Keratinocyte (primary cell): ENCODE data around the gene TMC1. TPM values are rescaled to one million over a fixed set of nuclear protein-coding genes. Genes with fewer than 3 reads are reported as not detected.

Experiments used
- DNase-seq: peaks from one replicate; pipeline ENCODE4 v3.0.0-alpha.2; 2011; ENCODE audit warnings: low read depth, missing footprints, low spot score
- FAIRE-seq: peaks from 2 replicates; lab custom pipeline; 2011; peaks lifted over from hg19 to GRCh38; lab: Jason Lieb, UNC
- H2AFZ ChIP-seq: 2 replicates; pipeline ENCODE4 v1.6.0; 2012; ENCODE audit warnings: low read length, control low read depth, inconsistent platforms; ENCODE audit not compliant: control insufficient read depth
- H3K27ac ChIP-seq: 2 replicates; pipeline ENCODE4 v1.5.1; 2011; ENCODE audit warnings: low read length; ENCODE audit not compliant: control insufficient read depth, insufficient read depth
- H3K27me3 ChIP-seq: 3 replicates; pipeline ENCODE4 v1.6.0; 2011; ENCODE audit warnings: low read length; ENCODE audit not compliant: control insufficient read depth, insufficient read depth; ENCODE audit errors: extremely low read depth
- H3K36me3 ChIP-seq, 2 experiments: 2 replicates in 1 of 2; 3 replicates in 1 of 2; pipeline ENCODE4 v1.5.1; 2011; ENCODE audit warnings: low read length in 2 of 2, mild to moderate bottlenecking in 1 of 2; ENCODE audit not compliant: control insufficient read depth in 2 of 2, insufficient read depth in 2 of 2; ENCODE audit errors: extremely low read depth in 1 of 2
- H3K4me1 ChIP-seq: 3 replicates; pipeline ENCODE4 v1.5.1; 2011; ENCODE audit warnings: low read length; ENCODE audit not compliant: control insufficient read depth, insufficient read depth; ENCODE audit errors: extremely low read depth
- H3K4me2 ChIP-seq: 3 replicates; pipeline ENCODE4 v1.6.0; 2011; ENCODE audit warnings: low read depth, low read length; ENCODE audit not compliant: control insufficient read depth, insufficient read depth; ENCODE audit errors: extremely low read depth
- H3K4me3 ChIP-seq, 3 experiments: fragments of 200-600 bp in 1 of 3; sonication (generic) in 1 of 3; 2 replicates in 2 of 3; 3 replicates in 1 of 3; pipeline ENCODE4 v1.5.1; 2011 to 2016; ENCODE audit warnings: low read length in 3 of 3, mild to moderate bottlenecking in 3 of 3, control low read depth in 2 of 3, inconsistent platforms in 1 of 3, low read depth in 1 of 3, mixed read lengths in 1 of 3, mixed run types in 1 of 3, moderate library complexity in 1 of 3; ENCODE audit not compliant: control insufficient read depth in 2 of 3, insufficient read depth in 2 of 3; ENCODE audit errors: extremely low read depth in 1 of 3
- H3K79me2 ChIP-seq: 2 replicates; pipeline ENCODE4 v1.6.0; 2012; ENCODE audit warnings: low read length; ENCODE audit not compliant: control insufficient read depth, insufficient read depth
- H3K9ac ChIP-seq: 3 replicates; pipeline ENCODE4 v1.6.0; 2011; ENCODE audit warnings: low read length; ENCODE audit not compliant: control insufficient read depth, insufficient read depth; ENCODE audit errors: extremely low read depth
- H3K9me1 ChIP-seq: 3 replicates; pipeline ENCODE4 v1.6.0; 2011; ENCODE audit warnings: low read length; ENCODE audit not compliant: control insufficient read depth, insufficient read depth; ENCODE audit errors: extremely low read depth
- H3K9me3 ChIP-seq: 2 replicates; pipeline ENCODE4 v1.5.1; 2012; ENCODE audit warnings: low read depth, low read length; ENCODE audit not compliant: control insufficient read depth
- H4K20me1 ChIP-seq: 3 replicates; pipeline ENCODE4 v1.6.0; 2011; ENCODE audit warnings: low read length; ENCODE audit not compliant: control insufficient read depth, insufficient read depth; ENCODE audit errors: extremely low read depth
- EZH2 ChIP-seq: IDR thresholded peaks from one replicate; pipeline ENCODE4 v1.6.1; 2012; ENCODE audit warnings: inconsistent platforms, mild to moderate bottlenecking, low read length, moderate library complexity
- dilution Hi-C: fragments of 300-500 bp; cut with MboI; formaldehyde crosslinking; loops from one replicate; pipeline ENCODE4 v1.7.0; 2020; ENCODE audit warnings: low sequenced_read_pairs; ENCODE audit not compliant: extremely low pct_ligation_motif_present
- polyA plus RNA-seq, 5 experiments: library from polyadenylated mRNA; depleted of rRNA in 3 of 5; stranded (reverse) in 3 of 5; stranded (forward) in 1 of 5; unstranded in 1 of 5; fragments of >200 nt; gene quantifications; 1 replicate in 1 of 5; 2 replicates in 3 of 5; 3 replicates in 1 of 5; pipeline versions ENCODE4 v1.2.1 to v1.2.3, GENCODE V29; 2011 to 2012; ENCODE audit warnings: missing spikeins in 2 of 5, low read depth in 1 of 5, low replicate concordance in 1 of 5
- TF ChIP-seq, protein P1 (sequence below), 3 experiments: IDR thresholded peaks in 1 of 3; conservative IDR thresholded peaks in 1 of 3; optimal IDR thresholded peaks in 1 of 3; 2 replicates in 2 of 3; 3 replicates in 1 of 3; pipeline versions ENCODE3 to v1.5.1; 2011; ENCODE audit warnings: low read length in 3 of 3, mild to moderate bottlenecking in 3 of 3, moderate library complexity in 2 of 3, control low read depth in 1 of 3, inconsistent platforms in 1 of 3; ENCODE audit not compliant: insufficient read depth in 2 of 3; ENCODE audit errors: extremely low read depth in 1 of 3

The TMC1 gene
- polyA plus RNA-seq, 1 donor (not counting 4 experiments of a cell fraction or from before 2014, with no cell fraction given), result 0.05 TPM

DNA sequence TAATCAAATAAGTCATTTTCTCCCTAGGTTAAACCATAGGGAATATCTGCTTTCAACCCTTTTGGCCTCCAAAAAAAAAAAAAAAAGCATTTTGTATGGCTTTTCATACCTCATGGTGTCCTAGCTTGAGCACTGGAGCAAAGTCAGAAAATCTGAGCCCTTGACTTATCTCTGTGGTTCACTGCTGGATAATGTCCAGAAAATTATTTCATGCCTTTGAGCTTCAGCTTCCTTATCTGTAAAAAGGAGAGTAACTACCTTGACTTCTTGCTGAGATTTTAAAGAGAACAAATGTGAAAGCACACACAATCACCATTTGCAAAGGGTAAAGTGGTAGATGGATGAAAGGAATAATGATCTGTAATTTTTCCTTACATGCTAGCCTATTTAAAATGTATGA, 265.5 kb downstream of the TMC1 start:
- Histone ChIP-seq H3K27ac (no peak overlapping the region), H3K9me1 (no peaks in the 10 kb centered on the region), H4K20me1 (no peaks in the 10 kb centered on the region), H3K36me3 (no peaks in the 10 kb centered on the region), H2AFZ (no peak overlapping the region), H3K9ac (no peak overlapping the region), H3K79me2 (no peaks in the 10 kb centered on the region), H3K4me1 (peaks cover 4% of the 10 kb centered on the region), H3K27me3 (no peaks in the 10 kb centered on the region), H3K4me2 (no peak overlapping the region), H3K4me3 (no peak overlapping the region), H3K9me3 (no peaks in the 10 kb centered on the region)
- DNase-seq (no peak), FAIRE-seq (no peak)
- dilution Hi-C loops, result no loop called here
- TF ChIP-seq EZH2, result no peak
- TF ChIP-seq, protein P1, sequence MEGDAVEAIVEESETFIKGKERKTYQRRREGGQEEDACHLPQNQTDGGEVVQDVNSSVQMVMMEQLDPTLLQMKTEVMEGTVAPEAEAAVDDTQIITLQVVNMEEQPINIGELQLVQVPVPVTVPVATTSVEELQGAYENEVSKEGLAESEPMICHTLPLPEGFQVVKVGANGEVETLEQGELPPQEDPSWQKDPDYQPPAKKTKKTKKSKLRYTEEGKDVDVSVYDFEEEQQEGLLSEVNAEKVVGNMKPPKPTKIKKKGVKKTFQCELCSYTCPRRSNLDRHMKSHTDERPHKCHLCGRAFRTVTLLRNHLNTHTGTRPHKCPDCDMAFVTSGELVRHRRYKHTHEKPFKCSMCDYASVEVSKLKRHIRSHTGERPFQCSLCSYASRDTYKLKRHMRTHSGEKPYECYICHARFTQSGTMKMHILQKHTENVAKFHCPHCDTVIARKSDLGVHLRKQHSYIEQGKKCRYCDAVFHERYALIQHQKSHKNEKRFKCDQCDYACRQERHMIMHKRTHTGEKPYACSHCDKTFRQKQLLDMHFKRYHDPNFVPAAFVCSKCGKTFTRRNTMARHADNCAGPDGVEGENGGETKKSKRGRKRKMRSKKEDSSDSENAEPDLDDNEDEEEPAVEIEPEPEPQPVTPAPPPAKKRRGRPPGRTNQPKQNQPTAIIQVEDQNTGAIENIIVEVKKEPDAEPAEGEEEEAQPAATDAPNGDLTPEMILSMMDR (optimal IDR thresholded peaks at IDR 0.05 in 1 of 3, IDR thresholded peaks at IDR 0.05 in 1 of 3, conservative IDR thresholded peaks at IDR 0.05 in 1 of 3; ENCODE audit: extremely low read depth in 1 of 3, insufficient read depth in 2 of 3, low read length in 3 of 3), result no peak

- Histone ChIP-seq H2AFZ (peak overlapping the region; percentile 91), H3K9ac (no peak overlapping the region), H3K36me3 (no peaks in the 10 kb centered on the region), H3K9me3 (no peaks in the 10 kb centered on the region), H3K27ac (no peak overlapping the region), H3K4me1 (peaks cover 4% of the 10 kb centered on the region), H3K79me2 (no peaks in the 10 kb centered on the region), H3K9me1 (no peaks in the 10 kb centered on the region), H3K27me3 (no peaks in the 10 kb centered on the region), H4K20me1 (no peaks in the 10 kb centered on the region), H3K4me2 (no peak overlapping the region), H3K4me3 (no peak overlapping the region)
- TF ChIP-seq, protein P1 (optimal IDR thresholded peaks at IDR 0.05 in 1 of 3, IDR thresholded peaks at IDR 0.05 in 1 of 3, conservative IDR thresholded peaks at IDR 0.05 in 1 of 3; ENCODE audit: extremely low read depth in 1 of 3, insufficient read depth in 2 of 3, low read length in 3 of 3), result no peak
- no peak for TF ChIP-seq EZH2
- DNase-seq (no peak), FAIRE-seq (no peak)
- dilution Hi-C loops, result no loop called here
Observed at GRCh38 chr9:72788966-72789735, 267.7 kb downstream of the TMC1 start.
